Sigmoid colon (tissue), 4 donors: ENCODE data around the gene C21orf91.

Experiments
- CTCF ChIP-seq, 4 experiments: fragments of 450-650 bp in 3 of 4; fragments of 200-600 bp in 1 of 4; IDR thresholded peaks; one replicate each; pipeline ENCODE4 v1.5.1; 2016 to 2019; ENCODE audit warnings: antibody characterized with exemption in 4 of 4, mild to moderate bottlenecking in 3 of 4, moderate library complexity in 2 of 4
- POLR2AphosphoS5 ChIP-seq, 4 donors: sonication (generic); formaldehyde crosslinking; IDR thresholded peaks; one replicate each; pipeline ENCODE4 v1.6.1; 2017; ENCODE audit warnings: antibody characterized with exemption in 4 of 4

- TF ChIP-seq POLR2AphosphoS5 (IDR thresholded peaks at IDR 0.05) = no peak
- no peak for TF ChIP-seq CTCF (IDR thresholded peaks at IDR 0.05)
These were observed 2.0 kb upstream of the C21orf91 start for GRCh38 chr21:17821121-17821520.
